Activated naive CD4-positive, alpha-beta T cell treated with anti-CD3 and anti-CD28 coated beads for 36 hours (primary cell): Measurements from ENCODE around the gene SERINC3. TPM values are rescaled to one million over a fixed set of nuclear protein-coding genes. Genes with fewer than 3 reads are reported as not detected.
"Not testable (repeated sequence)": the region's sequence is repeated elsewhere in the genome, so short reads cannot be mapped to it uniquely, and the experiment has no call there.

ENCODE experiments used
- CTCF ChIA-PET: fragments of 350-600 bp; sonication (Branson Sonifier 250); formaldehyde crosslinking; loops from one replicate; lab custom pipeline; 2021; ENCODE audit warnings: antibody characterized with exemption; lab: Charles Lee
- DNase-seq: peaks from one replicate; pipeline ENCODE4 v3.0.0-alpha.2; 2020
- H3K27ac Mint-ChIP-seq: one replicate; pipeline ENCODE4 v1.8.0; 2021; ENCODE audit warnings: mild to moderate bottlenecking, mixed read lengths
- H3K27me3 Mint-ChIP-seq: one replicate; pipeline ENCODE4 v1.8.0; 2021; ENCODE audit warnings: low read depth, mixed read lengths
- H3K36me3 Mint-ChIP-seq: one replicate; pipeline ENCODE4 v1.8.0; 2021; ENCODE audit warnings: low read depth, mixed read lengths
- H3K4me1 Mint-ChIP-seq: one replicate; pipeline ENCODE4 v1.8.0; 2021; ENCODE audit warnings: low read depth, mixed read lengths
- H3K4me3 Mint-ChIP-seq: one replicate; pipeline ENCODE4 v1.8.0; 2021; ENCODE audit warnings: mild to moderate bottlenecking, moderate library complexity, mixed read lengths
- H3K9me3 Mint-ChIP-seq: one replicate; pipeline ENCODE4 v1.8.0; 2021; ENCODE audit warnings: mixed read lengths
- intact Hi-C: fragments of 100-400 bp; cut with micrococcal nuclease; formaldehyde crosslinking; loops from one replicate; pipeline ENCODE4 v1.15.1; 2023
- total RNA-seq, 2 experiments: library from RNA; stranded (reverse); gene quantifications; one replicate each; pipeline ENCODE4 v1.2.3, GENCODE V29; 2021

SERINC3 gene
- 10 to 100 TPM; 48.7 to 50.2 TPM for total RNA-seq

- Mint-ChIP-seq H3K4me1 (peaks cover 47% of the 10 kb centered on the region), H3K36me3 (peaks cover 2% of the 10 kb centered on the region), H3K27ac (peak within 1 kb of the TSS; percentile 94), H3K4me3 (peak within 1 kb of the TSS; percentile 82), H3K27me3 (no peaks in the 10 kb centered on the region), H3K9me3 (no peaks in the 10 kb centered on the region)
- intact Hi-C loops, result loop anchor here (1.0 to 5.0 kb wide), 7 partner anchors 26 to 446 kb away; partner anchors contain the start of genes OSER1, STK4, TTPAL and YWHAB
- peak; percentile 99 for DNase-seq
- CTCF ChIA-PET, result interaction anchor here (0.6 to 1.9 kb wide), 5 partner anchors 12 to 304 kb away, joined by 3 to 4 read pairs (median 3); partner anchors contain the start of gene TTPAL
Measured at GRCh38 chr20:44521484-44522481, at the start of gene SERINC3. SERINC3 (minus strand) TSS chr20:44522070; CDS start chr20:44521951, 119 bp downstream.

- Mint-ChIP-seq H3K27ac (no peak overlapping the region), H3K4me3 (no peak overlapping the region), H3K27me3 (no peaks in the 10 kb centered on the region), H3K36me3 (no peaks in the 10 kb centered on the region), H3K9me3 (no peaks in the 10 kb centered on the region), H3K4me1 (peaks cover 8% of the 10 kb centered on the region)
- CTCF ChIA-PET, result interaction anchor here (0.7 to 1.7 kb wide), 3 partner anchors 22 to 103 kb away, joined by 3 to 5 read pairs (median 3); no protein-coding TSS in a partner anchor
- no peak for DNase-seq
- intact Hi-C loops, result no loop called here
Measured at GRCh38 chr20:44571362-44571988, 49.6 kb upstream of the SERINC3 start.

GRCh38 chr20:44570367-44570766 lies 48.5 kb upstream of the SERINC3 start:
- DNase-seq, result no peak
- no peaks in the 10 kb centered on the region for H3K9me3 Mint-ChIP-seq
- no peak overlapping the region for H3K4me3 Mint-ChIP-seq
- H3K36me3 Mint-ChIP-seq, result no peaks in the 10 kb centered on the region
- H3K27me3 Mint-ChIP-seq, result no peaks in the 10 kb centered on the region
- CTCF ChIA-PET, result interaction anchor here (1.7 kb wide), 1 partner anchor 28 kb away, joined by 5 read pairs; no protein-coding TSS in a partner anchor
- intact Hi-C loops, result no loop called here
- no peak overlapping the region for H3K27ac Mint-ChIP-seq
- peaks cover 4% of the 10 kb centered on the region for H3K4me1 Mint-ChIP-seq

GRCh38 chr20:44566811-44567210 lies 44.9 kb upstream of the SERINC3 start:
- Mint-ChIP-seq H3K36me3 (no peaks in the 10 kb centered on the region), H3K9me3 (no peaks in the 10 kb centered on the region), H3K4me3 (no peak overlapping the region), H3K27me3 (no peaks in the 10 kb centered on the region), H3K27ac (no peak overlapping the region), H3K4me1 (peaks cover 4% of the 10 kb centered on the region)
- CTCF ChIA-PET, result interaction anchor here (0.7 kb wide), 1 partner anchor 72 kb away, joined by 3 read pairs; no protein-coding TSS in a partner anchor
- no peak for DNase-seq
- intact Hi-C loops, result no loop called here

GRCh38 chr20:44566018-44566417 lies 44.1 kb upstream of the SERINC3 start:
- Mint-ChIP-seq H3K9me3 (no peaks in the 10 kb centered on the region), H3K27me3 (no peaks in the 10 kb centered on the region), H3K4me1 (peaks cover 2% of the 10 kb centered on the region), H3K36me3 (no peaks in the 10 kb centered on the region), H3K27ac (no peak overlapping the region), H3K4me3 (no peak overlapping the region)
- DNase-seq, result no peak
- intact Hi-C loops, result no loop called here
- CTCF ChIA-PET, result no interaction called here

- DNase-seq, result no peak
- Mint-ChIP-seq H3K36me3 (no peaks in the 10 kb centered on the region), H3K4me1 (no peaks in the 10 kb centered on the region), H3K27me3 (no peaks in the 10 kb centered on the region), H3K27ac (no peak overlapping the region), H3K4me3 (no peak overlapping the region), H3K9me3 (no peaks in the 10 kb centered on the region)
- intact Hi-C loops, result no loop called here
- CTCF ChIA-PET, result no interaction called here
Measured at GRCh38 chr20:44561876-44562275, 40.0 kb upstream of the SERINC3 start.

GRCh38 chr20:44560818-44561217 lies 38.9 kb upstream of the SERINC3 start:
- H3K4me1 Mint-ChIP-seq, H3K9me3 Mint-ChIP-seq, intact Hi-C loops, H3K27ac Mint-ChIP-seq, DNase-seq, H3K27me3 Mint-ChIP-seq, H3K36me3 Mint-ChIP-seq, H3K4me3 Mint-ChIP-seq: not testable (repeated sequence)
- CTCF ChIA-PET, result interaction anchor here (0.7 kb wide), 1 partner anchor 42 kb away, joined by 3 read pairs; no protein-coding TSS in a partner anchor

GRCh38 chr20:44560229-44560628 lies 38.4 kb upstream of the SERINC3 start:
- no peaks in the 10 kb centered on the region for H3K9me3 Mint-ChIP-seq
- H3K4me1 Mint-ChIP-seq, result no peaks in the 10 kb centered on the region
- H3K27ac Mint-ChIP-seq, result no peak overlapping the region
- CTCF ChIA-PET, result interaction anchor here (0.7 kb wide), 1 partner anchor 43 kb away, joined by 3 read pairs; no protein-coding TSS in a partner anchor
- intact Hi-C loops, result no loop called here
- H3K27me3 Mint-ChIP-seq, result no peaks in the 10 kb centered on the region
- H3K4me3 Mint-ChIP-seq, result no peak overlapping the region
- H3K36me3 Mint-ChIP-seq, result no peaks in the 10 kb centered on the region
- DNase-seq, result no peak

GRCh38 chr20:44559302-44559701 lies 37.4 kb upstream of the SERINC3 start:
- Mint-ChIP-seq H3K4me1 (no peaks in the 10 kb centered on the region), H3K9me3 (no peaks in the 10 kb centered on the region), H3K27me3 (no peaks in the 10 kb centered on the region), H3K36me3 (no peaks in the 10 kb centered on the region), H3K27ac (no peak overlapping the region), H3K4me3 (no peak overlapping the region)
- CTCF ChIA-PET, result no interaction called here
- intact Hi-C loops, result no loop called here
- DNase-seq, result no peak

GRCh38 chr20:44552950-44553908 lies 31.4 kb upstream of the SERINC3 start:
- Mint-ChIP-seq H3K4me3 (no peak overlapping the region), H3K9me3 (no peaks in the 10 kb centered on the region), H3K36me3 (no peaks in the 10 kb centered on the region), H3K4me1 (peaks cover 19% of the 10 kb centered on the region), H3K27ac (peak overlapping the region; percentile 57), H3K27me3 (no peaks in the 10 kb centered on the region)
- DNase-seq, result no peak
- CTCF ChIA-PET, result interaction anchor here (0.5 to 1.4 kb wide), 5 partner anchors 11 to 336 kb away, joined by 3 to 6 read pairs (median 3); no protein-coding TSS in a partner anchor
- intact Hi-C loops, result loop anchor here (2.0 kb wide), 2 partner anchors 20 to 30 kb away; partner anchors contain the start of gene SERINC3

- no peak for DNase-seq
- intact Hi-C loops, result loop anchor here (2.0 kb wide), 2 partner anchors 20 to 30 kb away; partner anchors contain the start of gene SERINC3
- Mint-ChIP-seq H3K4me1 (peaks cover 19% of the 10 kb centered on the region), H3K9me3 (no peaks in the 10 kb centered on the region), H3K36me3 (no peaks in the 10 kb centered on the region), H3K27me3 (no peaks in the 10 kb centered on the region), H3K27ac (peak overlapping the region; percentile 57), H3K4me3 (no peak overlapping the region)
- CTCF ChIA-PET, result no interaction called here
Measured at GRCh38 chr20:44552568-44552949, 30.7 kb upstream of the SERINC3 start.
